ENCODE measurements around the gene MON2.
A peak's percentile ranks its signal among the peaks of the same experiment; 100 is the strongest.
"Not testable (repeated sequence)": the region's sequence is repeated elsewhere in the genome, so short reads cannot be mapped to it uniquely, and the experiment has no call there.

MON2 gene, protein sequence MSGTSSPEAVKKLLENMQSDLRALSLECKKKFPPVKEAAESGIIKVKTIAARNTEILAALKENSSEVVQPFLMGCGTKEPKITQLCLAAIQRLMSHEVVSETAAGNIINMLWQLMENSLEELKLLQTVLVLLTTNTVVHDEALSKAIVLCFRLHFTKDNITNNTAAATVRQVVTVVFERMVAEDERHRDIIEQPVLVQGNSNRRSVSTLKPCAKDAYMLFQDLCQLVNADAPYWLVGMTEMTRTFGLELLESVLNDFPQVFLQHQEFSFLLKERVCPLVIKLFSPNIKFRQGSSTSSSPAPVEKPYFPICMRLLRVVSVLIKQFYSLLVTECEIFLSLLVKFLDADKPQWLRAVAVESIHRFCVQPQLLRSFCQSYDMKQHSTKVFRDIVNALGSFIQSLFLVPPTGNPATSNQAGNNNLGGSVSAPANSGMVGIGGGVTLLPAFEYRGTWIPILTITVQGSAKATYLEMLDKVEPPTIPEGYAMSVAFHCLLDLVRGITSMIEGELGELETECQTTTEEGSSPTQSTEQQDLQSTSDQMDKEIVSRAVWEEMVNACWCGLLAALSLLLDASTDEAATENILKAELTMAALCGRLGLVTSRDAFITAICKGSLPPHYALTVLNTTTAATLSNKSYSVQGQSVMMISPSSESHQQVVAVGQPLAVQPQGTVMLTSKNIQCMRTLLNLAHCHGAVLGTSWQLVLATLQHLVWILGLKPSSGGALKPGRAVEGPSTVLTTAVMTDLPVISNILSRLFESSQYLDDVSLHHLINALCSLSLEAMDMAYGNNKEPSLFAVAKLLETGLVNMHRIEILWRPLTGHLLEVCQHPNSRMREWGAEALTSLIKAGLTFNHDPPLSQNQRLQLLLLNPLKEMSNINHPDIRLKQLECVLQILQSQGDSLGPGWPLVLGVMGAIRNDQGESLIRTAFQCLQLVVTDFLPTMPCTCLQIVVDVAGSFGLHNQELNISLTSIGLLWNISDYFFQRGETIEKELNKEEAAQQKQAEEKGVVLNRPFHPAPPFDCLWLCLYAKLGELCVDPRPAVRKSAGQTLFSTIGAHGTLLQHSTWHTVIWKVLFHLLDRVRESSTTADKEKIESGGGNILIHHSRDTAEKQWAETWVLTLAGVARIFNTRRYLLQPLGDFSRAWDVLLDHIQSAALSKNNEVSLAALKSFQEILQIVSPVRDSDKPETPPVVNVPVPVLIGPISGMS (N-terminal part only)

GRCh38 chr12:62466594-62467491, at the start of gene MON2:
TSS of gene MON2 (plus strand) at chr12:62466826. CDS start at chr12:62467208, 382 bp downstream.
- peak; percentile 83 for DNase-seq (ENCODE audit: low spot score)

DNA sequence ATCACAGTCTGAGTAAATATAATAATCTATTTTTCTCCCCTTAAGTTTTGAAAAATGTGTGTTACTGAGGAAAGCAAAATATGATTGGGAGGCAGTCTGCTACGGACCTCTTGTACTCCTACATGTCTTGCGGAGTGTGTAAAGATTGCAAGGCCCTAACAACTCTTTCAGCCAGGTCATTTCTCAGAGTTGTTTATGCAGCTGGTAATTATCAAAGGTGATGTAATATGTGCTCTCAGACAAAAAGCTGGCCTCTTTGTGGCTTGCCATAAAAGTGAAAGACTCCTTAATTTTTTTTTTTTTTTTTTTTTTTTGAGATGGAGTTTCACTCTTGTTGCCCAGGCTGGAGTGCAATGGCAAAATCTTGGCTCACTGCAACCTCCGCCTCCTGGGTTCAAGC, 40.5 kb upstream of the MON2 start:
- no peak for DNase-seq (ENCODE audit: low spot score)

DNA sequence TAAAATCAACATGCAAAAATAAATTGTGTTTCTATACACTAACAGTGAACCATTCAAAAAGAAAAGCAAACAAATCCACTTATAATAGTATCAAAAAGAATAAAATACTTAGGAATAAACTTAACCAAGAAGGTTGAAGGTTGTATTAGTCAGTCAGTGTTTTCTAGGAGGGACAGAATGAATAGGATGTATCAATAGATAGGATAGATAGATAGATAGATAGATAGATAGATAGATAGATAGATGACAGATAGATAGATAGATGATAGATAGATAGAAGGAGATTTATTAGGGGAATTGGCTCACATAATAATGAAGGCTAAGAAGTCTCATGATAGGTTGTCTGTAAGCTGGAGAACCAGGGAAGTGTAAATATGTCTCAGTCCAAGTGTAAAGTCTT, 37.2 kb upstream of the MON2 start:
- DNase-seq (ENCODE audit: low spot score): no peak

DNA sequence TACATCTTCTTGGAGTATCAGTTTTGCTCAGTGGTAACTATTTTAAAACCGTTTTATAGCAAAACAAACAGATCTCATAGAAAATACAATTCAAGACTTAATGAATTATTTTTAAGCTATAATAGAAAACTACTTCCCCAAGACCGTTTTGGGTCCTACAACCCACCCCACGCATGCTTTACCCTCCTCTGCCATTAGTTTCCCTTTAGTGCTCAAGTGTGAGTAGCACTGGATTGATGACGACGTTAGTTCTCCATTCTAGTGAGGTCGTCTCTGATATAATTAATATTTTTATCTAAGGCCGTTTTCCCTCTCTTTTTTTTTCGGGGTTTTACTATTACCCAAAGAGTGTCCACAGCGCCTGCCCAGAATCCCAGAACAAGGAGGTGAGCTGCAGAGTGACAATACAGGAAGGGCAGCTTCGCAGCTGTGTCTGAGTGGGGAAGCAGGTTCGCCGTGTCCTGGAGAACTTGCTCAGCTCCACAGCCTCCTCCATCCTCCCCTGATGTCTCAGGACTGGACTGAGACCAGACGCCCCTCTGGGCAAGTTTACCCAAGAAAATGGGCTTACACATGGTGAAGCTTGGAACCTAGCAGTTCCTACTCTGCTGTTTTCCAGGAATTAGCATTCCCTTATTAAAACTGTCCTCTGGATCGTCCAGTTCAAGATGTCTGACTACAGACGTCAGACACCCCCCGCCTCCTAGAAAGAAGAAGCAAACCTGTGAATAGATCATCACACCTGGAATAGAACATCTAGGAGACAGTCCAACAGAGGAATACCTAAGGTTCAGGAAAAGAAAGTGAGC, 31.9 kb upstream of the MON2 start:
- DNase-seq (ENCODE audit: low spot score): no peak

GRCh38 chr12:62435303-62436163, 31.1 kb upstream of the MON2 start:
- no peak for DNase-seq (ENCODE audit: low spot score)

DNA sequence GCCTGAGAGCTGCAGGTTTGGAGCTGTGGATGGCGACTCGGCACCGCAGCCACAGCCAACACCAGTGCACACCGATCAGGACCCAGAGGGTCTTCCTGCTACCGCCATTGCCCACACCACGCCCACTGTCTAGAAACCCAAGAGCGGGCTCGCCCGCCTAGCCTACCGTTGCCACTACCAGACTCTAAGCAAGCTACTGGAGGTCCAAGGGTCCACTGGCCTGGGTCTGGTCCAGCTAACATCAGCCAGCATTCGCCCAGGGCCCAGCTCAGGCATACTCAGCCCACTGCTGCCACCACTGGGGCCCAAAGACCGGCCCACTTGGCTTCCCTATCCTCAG, 30.5 kb upstream of the MON2 start:
- DNase-seq (ENCODE audit: low spot score): no peak

GRCh38 chr12:62438098-62438692, 28.4 kb upstream of the MON2 start:
- DNase-seq (ENCODE audit: low spot score): peak; percentile 68

DNA sequence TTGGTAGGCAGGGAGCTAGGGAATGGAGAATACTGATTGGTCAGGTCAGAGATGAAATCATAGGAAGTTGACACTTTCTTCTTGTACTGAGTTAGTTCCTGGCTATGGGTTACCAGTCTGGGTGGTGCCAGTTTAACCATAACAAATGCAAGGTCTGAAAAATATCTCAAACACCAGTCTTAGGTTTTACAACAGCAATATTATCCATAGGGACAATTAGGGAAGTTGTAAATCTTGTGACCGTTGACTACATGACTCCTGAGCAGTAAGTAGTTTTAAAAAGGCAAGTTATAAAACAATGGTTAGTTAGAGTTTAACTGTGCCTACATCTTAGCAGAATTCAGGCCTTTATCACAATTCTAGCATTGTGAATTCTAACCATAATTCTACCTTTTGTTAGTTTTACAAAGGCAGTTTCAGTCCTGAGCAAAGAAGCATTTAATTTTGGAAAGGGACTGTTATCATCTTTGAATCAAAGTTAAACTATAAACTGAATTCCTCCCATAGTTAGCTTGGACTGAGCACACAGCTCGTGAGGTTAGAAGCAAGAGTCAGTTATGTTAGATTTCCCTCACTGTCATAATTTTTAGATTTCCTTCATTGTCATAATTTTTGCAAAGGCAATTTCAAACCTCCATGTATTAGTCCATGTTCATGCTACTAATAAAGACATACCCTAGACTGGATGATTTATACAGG, 19.7 kb upstream of the MON2 start:
- DNase-seq (ENCODE audit: low spot score): no peak

DNA sequence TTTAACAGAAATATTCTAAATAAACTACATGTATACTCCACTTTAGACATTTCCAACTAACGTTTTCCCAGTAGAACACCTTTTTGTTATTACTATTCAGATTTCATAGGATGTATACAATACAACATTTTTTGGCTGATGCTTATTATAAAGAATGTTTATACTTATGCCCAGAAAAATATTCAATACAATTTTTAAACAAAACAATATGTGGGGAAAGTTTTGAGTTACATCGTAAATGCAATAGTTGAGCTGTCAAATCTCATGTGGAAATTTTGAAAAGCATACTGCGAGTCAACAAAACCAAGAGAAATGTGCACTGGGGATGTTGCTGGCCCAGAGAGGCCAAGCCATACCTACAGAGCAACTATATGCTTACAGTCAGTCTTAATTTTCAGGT, 18.2 kb upstream of the MON2 start:
- DNase-seq (ENCODE audit: low spot score): no peak

GRCh38 chr12:62455429-62455828, 11.2 kb upstream of the MON2 start:
- DNase-seq (ENCODE audit: low spot score): not testable (repeated sequence)

DNA sequence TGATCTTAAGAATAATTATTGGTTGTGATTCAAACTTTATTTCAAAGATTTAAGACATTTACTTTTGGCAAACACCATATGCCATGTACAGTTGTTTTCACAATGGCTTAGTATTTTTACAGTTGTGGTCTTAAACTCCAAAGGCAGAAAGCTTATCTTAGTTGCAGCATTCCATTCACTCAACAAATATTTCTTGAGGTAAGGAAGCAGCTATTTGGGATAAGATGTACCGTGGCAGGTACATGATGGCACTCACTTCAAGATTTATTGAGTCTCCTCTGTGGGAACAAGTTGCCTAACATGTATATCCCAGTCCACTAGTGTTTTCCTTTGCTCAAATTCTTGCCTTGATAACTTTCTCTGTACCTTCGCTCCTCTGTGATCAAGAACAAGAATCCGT, 8.0 kb upstream of the MON2 start:
- no peak for DNase-seq (ENCODE audit: low spot score)

DNA sequence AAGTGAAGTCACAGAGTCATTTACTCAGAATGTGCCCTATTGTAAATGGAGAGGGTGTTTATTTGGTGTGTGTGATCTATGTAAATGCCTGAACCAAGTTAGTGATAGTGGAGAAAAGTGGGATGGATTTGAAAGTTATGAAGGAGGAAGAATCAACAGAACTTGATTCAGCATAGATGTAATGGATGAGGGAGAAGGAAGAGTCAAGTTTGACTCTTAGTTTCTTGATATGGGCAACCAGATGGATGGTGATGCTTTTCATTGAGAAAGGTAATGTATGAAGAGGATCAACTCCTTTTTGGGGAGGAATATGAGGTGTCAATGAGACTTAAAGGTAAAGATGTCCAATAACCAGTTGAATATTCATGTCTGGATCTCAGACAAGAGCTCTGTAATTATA, 6.7 kb upstream of the MON2 start:
- DNase-seq (ENCODE audit: low spot score): no peak

- DNase-seq (ENCODE audit: low spot score): not testable (repeated sequence)
These were observed 5.3 kb upstream of the MON2 start for GRCh38 chr12:62461171-62461837.

DNA sequence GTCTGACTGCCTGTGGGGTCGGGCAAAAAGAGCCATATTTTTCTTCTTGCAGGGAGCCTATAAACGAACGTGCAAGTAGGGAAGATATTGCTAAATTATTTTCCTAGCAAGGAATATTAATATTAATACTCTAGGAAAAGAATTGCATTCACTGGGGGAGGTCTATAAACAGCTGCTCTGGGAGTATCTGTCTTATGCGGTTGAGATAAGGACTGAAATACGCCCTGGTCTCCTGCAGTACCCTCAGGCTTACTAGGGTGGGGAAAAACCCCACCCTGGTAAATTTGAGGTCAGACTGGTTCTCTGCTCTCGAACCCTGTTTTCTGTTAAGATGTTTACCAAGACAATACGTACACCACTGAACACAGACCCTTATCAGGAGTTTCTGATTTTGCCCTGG, 3.4 kb upstream of the MON2 start:
- DNase-seq (ENCODE audit: low spot score): not testable (repeated sequence)

- no peak for DNase-seq (ENCODE audit: low spot score)
These were observed 520 bp upstream of the MON2 start for GRCh38 chr12:62466018-62466593.

- no peak for DNase-seq (ENCODE audit: low spot score)
These were observed 1.8 kb downstream of the MON2 start for GRCh38 chr12:62468397-62468796.

- DNase-seq (ENCODE audit: low spot score): no peak
These were observed 2.3 kb downstream of the MON2 start for GRCh38 chr12:62468935-62469334.

DNA sequence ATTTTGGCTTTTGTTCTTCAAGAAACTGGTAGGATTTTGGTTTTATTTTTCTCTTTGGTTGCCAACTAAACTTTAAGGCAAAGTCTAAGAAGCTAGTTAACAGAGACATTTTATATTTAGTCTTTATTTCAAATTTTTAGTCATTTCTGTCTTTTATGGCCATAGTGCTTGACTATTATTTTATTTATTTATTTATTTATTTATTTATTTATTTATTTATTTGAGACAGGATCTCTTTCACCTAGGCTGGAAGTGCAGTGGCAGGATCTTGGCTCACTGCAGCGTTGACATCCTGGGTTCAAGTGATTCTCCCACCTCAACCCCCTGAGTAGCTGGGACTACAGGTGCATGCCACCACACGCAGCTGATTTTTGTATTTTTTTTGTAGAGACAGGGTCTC, 3.1 kb downstream of the MON2 start:
- no peak for DNase-seq (ENCODE audit: low spot score)

Data from hematopoietic multipotent progenitor cell treated with erythropoietin and hydrocortisone succinate and interleukin-3 and kit ligand, for 17 days (in vitro differentiated cells).